ENCODE measurements around the gene S100A12. TPM values are rescaled to one million over a fixed set of nuclear protein-coding genes. Genes with fewer than 3 reads are reported as not detected.
"Not testable (repeated sequence)": the region's sequence is repeated elsewhere in the genome, so short reads cannot be mapped to it uniquely, and the experiment has no call there.

Gene S100A12
- total RNA-seq, 1 experiment from 2014 or later = not detected

GRCh38 chr1:153348511-153349362 is 26.7 kb downstream of the S100A12 start, which contains the start of gene PGLYRP4:
Gene PGLYRP4, minus strand, starts transcription at chr1:153348841. Its CDS starts 909 bp downstream, at chr1:153347932.
- no TSS peak for BruUV-seq (replicated peaks)
- H3K4me1 ChIP-seq (ENCODE audit: insufficient read depth, low read length) = peaks cover 5% of the 10 kb centered on the region; the same call in 1 of the 2 replicates
- H3K4me2 ChIP-seq (ENCODE audit: low read length) = no peak within 1 kb of the TSS
- H3K27me3 ChIP-seq (ENCODE audit: low read length) = peaks cover 77% of the 10 kb centered on the region
- no peaks in the 10 kb centered on the region for H3F3A ChIP-seq (ENCODE audit: low read length, unreplicated experiment)
- no peak within 1 kb of the TSS for H3K9ac ChIP-seq (ENCODE audit: low read length)
- peak; percentile 31 for DNase-seq
- H3K27ac ChIP-seq (ENCODE audit: low read length) = no peak within 1 kb of the TSS
- H3K9me2 ChIP-seq (replicated peaks; ENCODE audit: low read length) = no peaks in the 10 kb centered on the region
- H4K20me1 ChIP-seq (ENCODE audit: low read length) = no peaks in the 10 kb centered on the region
- ChIA-PET POLR2A (ENCODE audit: unreplicated experiment) (no interaction called here), CTCF (no interaction called here)
- H3K9me3 ChIP-seq (ENCODE audit: low read length) = no peaks in the 10 kb centered on the region
- no peak within 1 kb of the TSS for H3K4me3 ChIP-seq (ENCODE audit: low read length)
- no peak within 1 kb of the TSS for H2AFZ ChIP-seq (ENCODE audit: low read length)
- intact Hi-C loops (cut with micrococcal nuclease) = no loop called here
- H3K36me3 ChIP-seq (ENCODE audit: low read depth, low read length) = no peaks in the 10 kb centered on the region
- H3K79me2 ChIP-seq (ENCODE audit: low read length) = no peaks in the 10 kb centered on the region
- TF ChIP-seq EZH2 (IDR thresholded peaks at IDR 0.05; ENCODE audit: low read length, unreplicated experiment) = no peak
- TF ChIP-seq CTCF (conservative IDR thresholded peaks at IDR 0.05; ENCODE audit: low read depth, low read length) = no peak
- no peak for TF ChIP-seq EZH2phosphoT487 (IDR thresholded peaks at IDR 0.05; ENCODE audit: borderline replicate concordance, low read length)
- ATAC-seq = no peak

- H3K9ac ChIP-seq (ENCODE audit: low read length) = no peak overlapping the region
- no peak overlapping the region for H3K4me2 ChIP-seq (ENCODE audit: low read length)
- no peaks in the 10 kb centered on the region for H3F3A ChIP-seq (ENCODE audit: low read length, unreplicated experiment)
- H3K79me2 ChIP-seq (ENCODE audit: low read length) = no peaks in the 10 kb centered on the region
- no TSS peak for BruUV-seq (replicated peaks)
- no peaks in the 10 kb centered on the region for H4K20me1 ChIP-seq (ENCODE audit: low read length)
- no peaks in the 10 kb centered on the region for H3K9me2 ChIP-seq (replicated peaks; ENCODE audit: low read length)
- DNase-seq = no peak
- intact Hi-C loops (cut with micrococcal nuclease) = no loop called here
- H3K9me3 ChIP-seq (ENCODE audit: low read length) = no peaks in the 10 kb centered on the region
- peaks cover 85% of the 10 kb centered on the region for H3K27me3 ChIP-seq (ENCODE audit: low read length)
- H3K4me1 ChIP-seq (ENCODE audit: insufficient read depth, low read length) = peaks cover 4% of the 10 kb centered on the region; the same call in 1 of the 2 replicates
- H3K4me3 ChIP-seq (ENCODE audit: low read length) = no peak overlapping the region
- POLR2A ChIA-PET (ENCODE audit: unreplicated experiment) = no interaction called here
- no peak for ATAC-seq
- CTCF ChIA-PET = no interaction called here
- no peak overlapping the region for H2AFZ ChIP-seq (ENCODE audit: low read length)
- TF ChIP-seq CTCF (conservative IDR thresholded peaks at IDR 0.05; ENCODE audit: low read depth, low read length) (no peak), EZH2phosphoT487 (IDR thresholded peaks at IDR 0.05; ENCODE audit: borderline replicate concordance, low read length) (no peak), EZH2 (IDR thresholded peaks at IDR 0.05; ENCODE audit: low read length, unreplicated experiment) (no peak)
- H3K27ac ChIP-seq (ENCODE audit: low read length) = no peak overlapping the region
- no peaks in the 10 kb centered on the region for H3K36me3 ChIP-seq (ENCODE audit: low read depth, low read length)
Observed at GRCh38 chr1:153347856-153348255, 27.6 kb downstream of the S100A12 start.

GRCh38 chr1:153347049-153347448 is 28.4 kb downstream of the S100A12 start:
- peaks cover 94% of the 10 kb centered on the region for H3K27me3 ChIP-seq (ENCODE audit: low read length)
- H3F3A ChIP-seq (ENCODE audit: low read length, unreplicated experiment); H3K79me2 ChIP-seq (ENCODE audit: low read length); POLR2A ChIA-PET (ENCODE audit: unreplicated experiment); H3K9me3 ChIP-seq (ENCODE audit: low read length); H3K9me2 ChIP-seq (replicated peaks; ENCODE audit: low read length); H3K4me2 ChIP-seq (ENCODE audit: low read length); H2AFZ ChIP-seq (ENCODE audit: low read length); H4K20me1 ChIP-seq (ENCODE audit: low read length); ATAC-seq; DNase-seq; H3K9ac ChIP-seq (ENCODE audit: low read length); intact Hi-C loops (cut with micrococcal nuclease); H3K27ac ChIP-seq (ENCODE audit: low read length); H3K4me3 ChIP-seq (ENCODE audit: low read length); H3K36me3 ChIP-seq (ENCODE audit: low read depth, low read length); CTCF ChIA-PET; BruUV-seq (replicated peaks); H3K4me1 ChIP-seq (ENCODE audit: insufficient read depth, low read length): not testable (repeated sequence)
